ENCODE data around the gene CATSPER4. TPM values are rescaled to one million over a fixed set of nuclear protein-coding genes. Genes with fewer than 3 reads are reported as not detected.
A peak's percentile ranks its signal among the peaks of the same experiment; 100 is the strongest.

CATSPER4 gene
- total and polyA plus RNA-seq, 2 of the 13 experiments (the other 11 are each of a cell fraction or from before 2014, with no cell fraction given) = not detected

- TF ChIP-seq PATZ1 (CRISPR knock-in tag; IDR thresholded peaks at IDR 0.05) (peak; percentile 8; the same call in 1 of the 2 replicates), KLF12 (CRISPR knock-in tag; IDR thresholded peaks at IDR 0.05; ENCODE audit: borderline replicate concordance) (no peak), ZNF30 (CRISPR knock-in tag; IDR thresholded peaks at IDR 0.05) (no peak), GRHL1 (CRISPR knock-in tag; conservative IDR thresholded peaks at IDR 0.05) (no peak), HOXA5 (CRISPR knock-in tag; IDR thresholded peaks at IDR 0.05) (no peak), RXRB (CRISPR knock-in tag; IDR thresholded peaks at IDR 0.05; ENCODE audit: borderline replicate concordance) (peak; percentile 68; the same call in 1 of the 2 replicates), NR1H2 (CRISPR knock-in tag; IDR thresholded peaks at IDR 0.05; ENCODE audit: borderline replicate concordance, low read depth) (no peak), CBX2 (IDR thresholded peaks at IDR 0.05; ENCODE audit: low read depth, low read length) (no peak), CBX2 (CRISPR knock-in tag; IDR thresholded peaks at IDR 0.05; ENCODE audit: low read depth) (peak; percentile 57; the same call in 1 of the 2 replicates), ZSCAN9 (CRISPR knock-in tag; IDR thresholded peaks at IDR 0.05; ENCODE audit: borderline replicate concordance) (no peak), ZMYM4 (CRISPR knock-in tag; IDR thresholded peaks at IDR 0.05) (peak; percentile 34; the same call in 1 of the 2 replicates), BORCS8-MEF2B (CRISPR knock-in tag; IDR thresholded peaks at IDR 0.05) (peak; percentile 40; the same call in 1 of the 2 replicates), NAIF1 (CRISPR knock-in tag; IDR thresholded peaks at IDR 0.05; ENCODE audit: borderline replicate concordance) (no peak), IRF9 (CRISPR knock-in tag; IDR thresholded peaks at IDR 0.05; ENCODE audit: borderline replicate concordance) (no peak; the same call in 1 of the 2 replicates), ZNF75D (CRISPR knock-in tag; IDR thresholded peaks at IDR 0.05; ENCODE audit: borderline replicate concordance) (no peak), ZNF264 (CRISPR knock-in tag; IDR thresholded peaks at IDR 0.05) (0 out of 2 replicates have a peak, but pooled peaks have one; percentile 30), LCORL (IDR thresholded peaks at IDR 0.05) (no peak), LCORL (CRISPR knock-in tag; IDR thresholded peaks at IDR 0.05) (peak; percentile 65; the same call in 1 of the 2 replicates), MXI1 (IDR thresholded peaks at IDR 0.05; ENCODE audit: borderline replicate concordance, low read depth, low read length) (peak; percentile 67; the same call in 1 of the 3 replicates), ZNF503 (CRISPR knock-in tag; IDR thresholded peaks at IDR 0.05) (no peak), U2AF1 (optimal IDR thresholded peaks at IDR 0.05; ENCODE audit: low read depth, low read length) (peak; percentile 68)
These were observed 34.8 kb downstream of the CATSPER4 start (continued) for GRCh38 chr1:26225033-26225831.
